Measurements from ENCODE around the gene TAGLN.

The TAGLN gene

DNA sequence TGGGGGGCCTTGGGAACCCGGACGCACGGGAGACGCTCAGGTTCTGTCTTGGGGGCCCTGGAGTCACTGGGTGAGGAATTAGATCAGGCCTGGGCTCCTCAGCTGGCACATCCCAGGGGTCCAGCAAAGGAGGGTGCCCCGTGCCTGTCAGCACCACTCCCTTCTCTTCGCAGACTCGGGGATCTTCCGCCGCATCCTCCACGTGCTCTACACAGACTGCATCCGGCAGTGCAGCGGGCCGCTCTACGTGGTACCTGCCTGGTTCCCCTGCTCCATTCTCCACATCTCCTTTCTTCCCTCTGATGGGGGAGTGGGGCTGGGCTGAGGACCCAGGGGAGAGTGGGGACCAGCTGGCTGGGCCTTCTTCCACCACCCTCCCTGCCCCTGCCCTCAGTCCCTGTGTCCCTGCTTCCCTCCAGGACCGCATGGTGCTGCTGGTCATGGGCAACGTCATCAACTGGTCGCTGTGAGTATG, 6.7 kb upstream of the TAGLN start:
- no peak for ATAC-seq
- TF ChIP-seq ZNF70 (CRISPR knock-in tag; IDR thresholded peaks at IDR 0.05) (no peak), TOX (CRISPR knock-in tag; IDR thresholded peaks at IDR 0.05; ENCODE audit: borderline replicate concordance) (no peak), RARB (CRISPR knock-in tag; IDR thresholded peaks at IDR 0.05) (no peak)
- TF ChIP-seq, protein P1, sequence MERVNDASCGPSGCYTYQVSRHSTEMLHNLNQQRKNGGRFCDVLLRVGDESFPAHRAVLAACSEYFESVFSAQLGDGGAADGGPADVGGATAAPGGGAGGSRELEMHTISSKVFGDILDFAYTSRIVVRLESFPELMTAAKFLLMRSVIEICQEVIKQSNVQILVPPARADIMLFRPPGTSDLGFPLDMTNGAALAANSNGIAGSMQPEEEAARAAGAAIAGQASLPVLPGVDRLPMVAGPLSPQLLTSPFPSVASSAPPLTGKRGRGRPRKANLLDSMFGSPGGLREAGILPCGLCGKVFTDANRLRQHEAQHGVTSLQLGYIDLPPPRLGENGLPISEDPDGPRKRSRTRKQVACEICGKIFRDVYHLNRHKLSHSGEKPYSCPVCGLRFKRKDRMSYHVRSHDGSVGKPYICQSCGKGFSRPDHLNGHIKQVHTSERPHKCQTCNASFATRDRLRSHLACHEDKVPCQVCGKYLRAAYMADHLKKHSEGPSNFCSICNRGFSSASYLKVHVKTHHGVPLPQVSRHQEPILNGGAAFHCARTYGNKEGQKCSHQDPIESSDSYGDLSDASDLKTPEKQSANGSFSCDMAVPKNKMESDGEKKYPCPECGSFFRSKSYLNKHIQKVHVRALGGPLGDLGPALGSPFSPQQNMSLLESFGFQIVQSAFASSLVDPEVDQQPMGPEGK (CRISPR knock-in tag; IDR thresholded peaks at IDR 0.05; ENCODE audit: borderline replicate concordance): no peak

GRCh38 chr11:117193130-117194020, 5.8 kb upstream of the TAGLN start:
- ATAC-seq: no peak
- TF ChIP-seq SNAI2 (CRISPR knock-in tag; IDR thresholded peaks at IDR 0.05) (no peak), ISL1 (CRISPR knock-in tag; IDR thresholded peaks at IDR 0.05) (no peak), TCF4 (CRISPR knock-in tag; IDR thresholded peaks at IDR 0.05; ENCODE audit: borderline replicate concordance) (no peak), ZFP3 (CRISPR knock-in tag; IDR thresholded peaks at IDR 0.05) (no peak), GLIS3 (CRISPR knock-in tag; IDR thresholded peaks at IDR 0.05) (no peak), OSR1 (CRISPR knock-in tag; IDR thresholded peaks at IDR 0.05) (no peak), ZFP30 (CRISPR knock-in tag; IDR thresholded peaks at IDR 0.05) (no peak), CREB5 (CRISPR knock-in tag; IDR thresholded peaks at IDR 0.05; ENCODE audit: low read depth) (no peak), RARB (CRISPR knock-in tag; IDR thresholded peaks at IDR 0.05) (no peak), ZNF70 (CRISPR knock-in tag; IDR thresholded peaks at IDR 0.05) (no peak), ZNF565 (CRISPR knock-in tag; conservative IDR thresholded peaks at IDR 0.05; ENCODE audit: low read depth) (no peak)
- TF ChIP-seq, protein P1 (CRISPR knock-in tag; IDR thresholded peaks at IDR 0.05; ENCODE audit: borderline replicate concordance): no peak

- TF ChIP-seq TOX (CRISPR knock-in tag; IDR thresholded peaks at IDR 0.05; ENCODE audit: borderline replicate concordance) (no peak), ZNF70 (CRISPR knock-in tag; IDR thresholded peaks at IDR 0.05) (no peak), TSHZ2 (CRISPR knock-in tag; IDR thresholded peaks at IDR 0.05) (no peak), ZNF8 (CRISPR knock-in tag; IDR thresholded peaks at IDR 0.05) (no peak), ESRRG (CRISPR knock-in tag; IDR thresholded peaks at IDR 0.05) (no peak), BACH2 (CRISPR knock-in tag; IDR thresholded peaks at IDR 0.05; ENCODE audit: borderline replicate concordance) (no peak), SNAI2 (CRISPR knock-in tag; IDR thresholded peaks at IDR 0.05) (no peak), RARB (CRISPR knock-in tag; IDR thresholded peaks at IDR 0.05) (no peak), ZFP3 (CRISPR knock-in tag; IDR thresholded peaks at IDR 0.05) (no peak), ZNF565 (CRISPR knock-in tag; conservative IDR thresholded peaks at IDR 0.05; ENCODE audit: low read depth) (no peak), ZC3H10 (CRISPR knock-in tag; IDR thresholded peaks at IDR 0.05) (no peak), GLIS3 (CRISPR knock-in tag; IDR thresholded peaks at IDR 0.05) (no peak)
- no peak for ATAC-seq
These were observed 4.9 kb upstream of the TAGLN start for GRCh38 chr11:117194267-117194666.

GRCh38 chr11:117195258-117195657, 3.9 kb upstream of the TAGLN start:
- ATAC-seq: no peak
- TF ChIP-seq ZFP30 (CRISPR knock-in tag; IDR thresholded peaks at IDR 0.05) (no peak), GLIS3 (CRISPR knock-in tag; IDR thresholded peaks at IDR 0.05) (no peak), BACH2 (CRISPR knock-in tag; IDR thresholded peaks at IDR 0.05; ENCODE audit: borderline replicate concordance) (no peak), ZC3H10 (CRISPR knock-in tag; IDR thresholded peaks at IDR 0.05) (no peak), RARB (CRISPR knock-in tag; IDR thresholded peaks at IDR 0.05) (no peak), ZNF565 (CRISPR knock-in tag; conservative IDR thresholded peaks at IDR 0.05; ENCODE audit: low read depth) (no peak), POU6F1 (CRISPR knock-in tag; IDR thresholded peaks at IDR 0.05; ENCODE audit: borderline replicate concordance, low read depth) (no peak), CSRNP3 (CRISPR knock-in tag; IDR thresholded peaks at IDR 0.05) (no peak), CSDC2 (CRISPR knock-in tag; IDR thresholded peaks at IDR 0.05) (no peak)
- TF ChIP-seq, protein P1 (CRISPR knock-in tag; IDR thresholded peaks at IDR 0.05; ENCODE audit: borderline replicate concordance): no peak
